Esophagus squamous epithelium (tissue), 5 donors: ENCODE results near the gene HS1BP3. TPM values are rescaled to one million over a fixed set of nuclear protein-coding genes. Genes with fewer than 3 reads are reported as not detected.

ENCODE experiments used
- DNase-seq: peaks from one replicate; lab custom pipeline; 2025; lab: John Stamatoyannopoulos, UW
- H3K27ac ChIP-seq, 4 donors: fragments of 200-600 bp; sonication (generic); one replicate each; pipeline ENCODE4 v1.5.1; 2016 to 2019; ENCODE audit warnings: mild to moderate bottlenecking in 1 of 4
- H3K27me3 ChIP-seq, 4 donors: fragments of 200-600 bp; sonication (generic); 1 replicate in 3 of 4; 2 replicates in 1 of 4; pipeline versions ENCODE4 v1.5.1 to v1.6.0; 2017 to 2021; ENCODE audit warnings: antibody characterized with exemption in 1 of 4
- H3K36me3 ChIP-seq, 3 donors: fragments of 200-600 bp; sonication (generic); one replicate each; pipeline ENCODE4 v1.5.1; 2016 to 2019
- H3K4me1 ChIP-seq, 3 donors: fragments of 200-600 bp; sonication (generic); one replicate each; pipeline ENCODE4 v1.5.1; 2017 to 2019
- H3K4me3 ChIP-seq, 4 donors: fragments of 200-600 bp; sonication (generic); 1 replicate in 3 of 4; 2 replicates in 1 of 4; pipeline ENCODE4 v1.5.1; 2016 to 2019; ENCODE audit warnings: mild to moderate bottlenecking in 2 of 4, moderate library complexity in 1 of 4
- H3K9me3 ChIP-seq, 3 donors: fragments of 200-600 bp; sonication (generic); one replicate each; pipeline ENCODE4 v1.5.1; 2016 to 2019
- CTCF ChIP-seq, 6 experiments: fragments of 450-650 bp in 4 of 6; fragments of 200-600 bp in 2 of 6; sonication (generic) in 2 of 6; IDR thresholded peaks; one replicate each; pipeline ENCODE4 v1.5.1; 2016 to 2019; ENCODE audit warnings: antibody characterized with exemption in 6 of 6, mild to moderate bottlenecking in 4 of 6, moderate library complexity in 4 of 6
- POLR2A ChIP-seq, 4 donors: fragments of 450-650 bp; IDR thresholded peaks; one replicate each; pipeline ENCODE4 v1.6.1; 2017; ENCODE audit warnings: antibody characterized with exemption in 4 of 4, mild to moderate bottlenecking in 4 of 4, moderate library complexity in 3 of 4
- WGBS, 2 donors: methylation state at CpG; one replicate each; pipeline ENCODE4 v1.1.5; 2018; 5-methylcytosine and 5-hydroxymethylcytosine counted together
- intact Hi-C: fragments of 100-400 bp; cut with DNase I; formaldehyde crosslinking; loops from one replicate; pipeline ENCODE4 v1.15.0; 2022
- total RNA-seq, 4 donors: library from RNA; depleted of rRNA; stranded (reverse); fragments of >200 nt; gene quantifications; one replicate each; pipeline ENCODE4 v1.1.0, GENCODE V29; 2016
- donor health status: DM: yes; HTN: yes; CAD: no.

HS1BP3 gene
- total RNA-seq, 4 donors from 2014 or later = 7.9 to 22.1 (median 16.9) TPM

- no peaks in the 10 kb centered on the region for H3K36me3 ChIP-seq
- H3K27ac ChIP-seq = peak overlapping the region; percentile 25 to 93 (median 80)
- no peaks in the 10 kb centered on the region for H3K27me3 ChIP-seq
- H3K9me3 ChIP-seq = no peaks in the 10 kb centered on the region
- no peak overlapping the region for H3K4me3 ChIP-seq
- H3K4me1 ChIP-seq = peaks cover 28 to 80% (median 62%) of the 10 kb centered on the region in 3 donors
- TF ChIP-seq CTCF (IDR thresholded peaks at IDR 0.05) (peak in 1 of 6 experiments; percentile 21), POLR2A (IDR thresholded peaks at IDR 0.05) (no peak)
- 13 to 45% methylated on average over 3 to 4 of the region's 7 CpGs for WGBS, 2 donors
- intact Hi-C loops = no loop called here
- no peak for DNase-seq
These were observed 41.4 kb downstream of the HS1BP3 start for GRCh38 chr2:20609349-20609994.

DNA sequence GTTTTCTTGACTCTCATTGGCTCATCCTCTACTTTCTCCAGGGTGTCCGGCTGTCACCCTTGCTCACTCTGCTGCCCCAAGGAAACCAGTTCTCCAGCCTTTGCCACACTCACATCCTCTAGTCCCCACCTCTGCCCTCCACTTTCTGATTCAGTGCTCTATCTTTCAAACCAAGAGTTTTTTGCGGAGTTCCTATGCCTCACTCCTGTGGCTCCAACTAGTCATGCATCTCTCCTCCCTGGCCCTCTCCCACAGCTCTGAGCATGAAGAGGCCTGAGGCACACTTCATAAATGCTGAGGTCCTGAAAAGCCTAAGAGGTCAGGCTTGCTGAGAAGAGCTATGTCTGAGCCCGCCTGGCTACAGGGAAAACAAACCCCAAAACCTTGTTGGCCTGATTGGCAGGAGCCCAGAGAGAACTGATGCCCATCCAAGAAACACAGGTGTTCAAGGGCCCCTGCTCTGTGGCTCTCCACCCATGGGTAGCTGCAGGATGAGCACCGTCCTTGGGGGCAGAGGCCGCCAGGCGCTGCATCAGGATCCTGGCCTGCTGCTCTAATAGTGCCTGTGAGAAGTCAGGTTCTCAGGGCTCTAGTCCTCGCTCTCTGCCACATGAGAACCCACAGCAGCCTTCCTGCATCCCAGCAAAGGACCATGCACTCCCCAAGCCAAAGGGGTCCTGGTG is 42.1 kb downstream of the HS1BP3 start:
- no peaks in the 10 kb centered on the region for H3K36me3 ChIP-seq
- H3K27ac ChIP-seq = peak overlapping the region; percentile 25 to 93 (median 80)
- intact Hi-C loops = no loop called here
- H3K9me3 ChIP-seq = no peaks in the 10 kb centered on the region
- no peak for DNase-seq
- H3K27me3 ChIP-seq = no peaks in the 10 kb centered on the region
- TF ChIP-seq CTCF (IDR thresholded peaks at IDR 0.05) (no peak), POLR2A (IDR thresholded peaks at IDR 0.05) (no peak)
- H3K4me3 ChIP-seq = no peak overlapping the region
- WGBS, 2 donors = 54 to 72% methylated on average over 2 of the region's 7 CpGs
- H3K4me1 ChIP-seq = peaks cover 21 to 80% (median 59%) of the 10 kb centered on the region in 3 donors

DNA sequence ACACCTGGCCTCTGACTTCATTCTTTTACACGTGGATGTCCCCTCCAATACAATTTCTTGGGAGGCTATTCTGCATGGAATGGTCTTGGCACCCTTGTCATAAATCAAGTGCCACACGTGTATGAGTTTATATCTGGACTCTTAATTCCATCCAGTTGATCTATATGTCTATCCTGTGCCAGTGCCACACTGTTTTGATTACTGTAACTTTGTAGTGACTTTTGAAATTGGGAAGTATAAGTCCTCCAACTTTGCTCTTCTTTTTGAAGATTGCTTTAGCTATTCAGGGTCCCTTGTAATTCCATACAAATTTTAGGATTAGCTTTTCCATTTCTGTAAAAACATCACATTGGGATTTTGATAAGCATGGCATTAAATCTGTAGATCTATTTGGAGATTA is 43.5 kb downstream of the HS1BP3 start:
- H3K27me3 ChIP-seq = no peaks in the 10 kb centered on the region
- no peaks in the 10 kb centered on the region for H3K36me3 ChIP-seq
- no peak overlapping the region for H3K4me3 ChIP-seq
- no peak for TF ChIP-seq CTCF (IDR thresholded peaks at IDR 0.05)
- no peak for TF ChIP-seq POLR2A (IDR thresholded peaks at IDR 0.05)
- 81 to 86% methylated on average over 2 of the region's 2 CpGs for WGBS, 2 donors
- H3K27ac ChIP-seq = no peak overlapping the region
- no peak for DNase-seq
- intact Hi-C loops = no loop called here
- H3K9me3 ChIP-seq = no peaks in the 10 kb centered on the region
- peaks cover 19 to 67% (median 45%) of the 10 kb centered on the region in 3 donors for H3K4me1 ChIP-seq

GRCh38 chr2:20606198-20606597 is 44.7 kb downstream of the HS1BP3 start:
- no peaks in the 10 kb centered on the region for H3K36me3 ChIP-seq
- no peak overlapping the region for H3K4me3 ChIP-seq
- intact Hi-C loops = no loop called here
- no peak for DNase-seq
- H3K4me1 ChIP-seq = peaks cover 15 to 55% (median 36%) of the 10 kb centered on the region in 3 donors
- no peak for TF ChIP-seq POLR2A (IDR thresholded peaks at IDR 0.05)
- peak overlapping the region in 1 of 4 donors; percentile 3 for H3K27ac ChIP-seq
- no peaks in the 10 kb centered on the region for H3K9me3 ChIP-seq
- 65 to 67% methylated on average over 3 of the region's 3 CpGs for WGBS, 2 donors
- H3K27me3 ChIP-seq = no peaks in the 10 kb centered on the region

GRCh38 chr2:20604951-20605381 is 45.9 kb downstream of the HS1BP3 start:
- WGBS, 2 donors = 28 to 29% methylated on average over 5 of the region's 5 CpGs

More at GRCh38 chr2:20604951-20605381, 45.9 kb downstream of the HS1BP3 start:
- intact Hi-C loops = no loop called here
- DNase-seq = no peak
- no peaks in the 10 kb centered on the region for H3K27me3 ChIP-seq
- H3K36me3 ChIP-seq = no peaks in the 10 kb centered on the region
- peaks cover 15 to 48% (median 29%) of the 10 kb centered on the region in 3 donors for H3K4me1 ChIP-seq
- TF ChIP-seq POLR2A (IDR thresholded peaks at IDR 0.05) (no peak), CTCF (IDR thresholded peaks at IDR 0.05) (no peak)
- H3K9me3 ChIP-seq = no peaks in the 10 kb centered on the region
- H3K27ac ChIP-seq = peak overlapping the region; percentile 5 to 81 (median 68)
- H3K4me3 ChIP-seq = no peak overlapping the region
